NCI-H1417 (cell line): ENCODE data around the gene MPZL1.
"Not testable (repeated sequence)": the region's sequence is repeated elsewhere in the genome, so short reads cannot be mapped to it uniquely, and the experiment has no call there.

Experiments
- DNase-seq, 3 experiments: peaks; one replicate each; lab custom pipeline; 2025; lab: John Stamatoyannopoulos, UW

The MPZL1 gene

GRCh38 chr1:167719715-167720421, 1.9 kb upstream of the MPZL1 start:
- DNase-seq = not testable (repeated sequence)

- DNase-seq = peak in 2 of 3 experiments; percentile 38 to 62
Measured at GRCh38 chr1:167720965-167721616, 691 bp upstream of the MPZL1 start.

- DNase-seq = peak; percentile 82 to 92 (median 90)
Measured at GRCh38 chr1:167722152-167722869, 529 bp downstream of the MPZL1 start.

GRCh38 chr1:167722870-167723251, 1.1 kb downstream of the MPZL1 start:
- peak in 2 of 3 experiments; percentile 26 to 57 for DNase-seq

GRCh38 chr1:167723707-167724323, 2.0 kb downstream of the MPZL1 start:
- DNase-seq = no peak

- no peak for DNase-seq
Measured at GRCh38 chr1:167726008-167726407, 4.2 kb downstream of the MPZL1 start.

GRCh38 chr1:167728818-167729410, 7.1 kb downstream of the MPZL1 start:
- no peak for DNase-seq

- DNase-seq = no peak
Measured at GRCh38 chr1:167734227-167734626, 12.4 kb downstream of the MPZL1 start.

- DNase-seq = no peak
Measured at GRCh38 chr1:167734841-167735240, 13.1 kb downstream of the MPZL1 start.

- peak in 1 of 3 experiments; percentile 72 for DNase-seq
Measured at GRCh38 chr1:167737169-167737568, 15.4 kb downstream of the MPZL1 start.

GRCh38 chr1:167738158-167738557, 16.4 kb downstream of the MPZL1 start:
- DNase-seq = no peak

GRCh38 chr1:167739752-167740151, 18.0 kb downstream of the MPZL1 start:
- no peak for DNase-seq

- DNase-seq = not testable (repeated sequence)
Measured at GRCh38 chr1:167741103-167741502, 19.3 kb downstream of the MPZL1 start.

- DNase-seq = peak in 1 of 3 experiments; percentile 54
Measured at GRCh38 chr1:167742392-167743057, 20.7 kb downstream of the MPZL1 start.

- no peak for DNase-seq
Measured at GRCh38 chr1:167744901-167745300, 23.1 kb downstream of the MPZL1 start.

GRCh38 chr1:167746013-167746672, 24.4 kb downstream of the MPZL1 start:
- DNase-seq = no peak

GRCh38 chr1:167746988-167747655, 25.3 kb downstream of the MPZL1 start:
- DNase-seq = no peak

- no peak for DNase-seq
Measured at GRCh38 chr1:167747988-167748387, 26.2 kb downstream of the MPZL1 start.

GRCh38 chr1:167748906-167749305, 27.1 kb downstream of the MPZL1 start:
- DNase-seq = no peak

GRCh38 chr1:167749741-167750140, 28.0 kb downstream of the MPZL1 start:
- DNase-seq = no peak
